ENCODE results near the gene EGFLAM.

GRCh38 chr5:38450627-38451026, 192.3 kb downstream of the EGFLAM start:
- TF ChIP-seq POLR2A (IDR thresholded peaks at IDR 0.05; ENCODE audit: low read depth, low read length) (no peak), CTCF (conservative IDR thresholded peaks at IDR 0.05; ENCODE audit: low read depth, low read length) (no peak), SMC3 (IDR thresholded peaks at IDR 0.05; ENCODE audit: low read depth, low read length) (no peak), MAFK (IDR thresholded peaks at IDR 0.05; ENCODE audit: low read depth, low read length) (no peak), USF2 (IDR thresholded peaks at IDR 0.05; ENCODE audit: low read depth, low read length) (no peak), CEBPB (IDR thresholded peaks at IDR 0.05; ENCODE audit: low read depth, low read length) (no peak), MXI1 (IDR thresholded peaks at IDR 0.05; ENCODE audit: borderline replicate concordance, low read depth, low read length) (no peak), ELK1 (IDR thresholded peaks at IDR 0.05; ENCODE audit: borderline replicate concordance, low read depth, low read length) (no peak), RAD21 (IDR thresholded peaks at IDR 0.05; ENCODE audit: low read length) (no peak), RCOR1 (IDR thresholded peaks at IDR 0.05; ENCODE audit: insufficient replicate concordance, low read length) (no peak), RFX5 (IDR thresholded peaks at IDR 0.05; ENCODE audit: low read depth, low read length) (no peak)

All from IMR-90 (cell line).